ENCODE data around the gene LIN37.

Gene LIN37

DNA sequence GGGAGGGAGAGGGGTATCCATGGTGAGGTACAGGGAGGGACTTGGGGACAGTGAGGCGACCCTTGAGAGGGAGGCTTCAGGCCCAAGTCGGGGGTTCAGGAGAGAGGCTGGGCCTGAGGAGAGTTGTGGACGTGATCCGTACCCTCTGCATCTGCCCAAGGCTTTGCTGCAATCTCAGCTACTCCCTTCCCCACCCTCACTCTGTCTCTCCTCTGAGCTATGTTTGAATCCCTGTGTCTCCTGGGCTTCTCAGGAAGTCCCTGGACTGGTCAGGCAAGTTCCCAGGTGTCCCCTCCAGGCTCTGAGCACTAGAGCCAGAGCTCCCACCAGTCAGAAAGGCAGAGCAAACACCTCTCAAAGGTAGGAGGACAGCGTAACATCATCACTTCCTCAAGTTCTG is 1.8 kb downstream of the LIN37 start:
- no peak for DNase-seq (ENCODE audit: low read depth)
- H3K4me3 ChIP-seq (ENCODE audit: low read depth, low read length) = no peak overlapping the region
- no peak for TF ChIP-seq CTCF (IDR thresholded peaks at IDR 0.05; ENCODE audit: control insufficient read depth, extremely low read depth, insufficient read depth)

GRCh38 chr19:35751839-35752745 is 3.7 kb downstream of the LIN37 start:
- DNase-seq (ENCODE audit: low read depth) = no peak
- no peak overlapping the region for H3K4me3 ChIP-seq (ENCODE audit: low read depth, low read length)
- TF ChIP-seq CTCF (IDR thresholded peaks at IDR 0.05; ENCODE audit: control insufficient read depth, extremely low read depth, insufficient read depth) = no peak

DNA sequence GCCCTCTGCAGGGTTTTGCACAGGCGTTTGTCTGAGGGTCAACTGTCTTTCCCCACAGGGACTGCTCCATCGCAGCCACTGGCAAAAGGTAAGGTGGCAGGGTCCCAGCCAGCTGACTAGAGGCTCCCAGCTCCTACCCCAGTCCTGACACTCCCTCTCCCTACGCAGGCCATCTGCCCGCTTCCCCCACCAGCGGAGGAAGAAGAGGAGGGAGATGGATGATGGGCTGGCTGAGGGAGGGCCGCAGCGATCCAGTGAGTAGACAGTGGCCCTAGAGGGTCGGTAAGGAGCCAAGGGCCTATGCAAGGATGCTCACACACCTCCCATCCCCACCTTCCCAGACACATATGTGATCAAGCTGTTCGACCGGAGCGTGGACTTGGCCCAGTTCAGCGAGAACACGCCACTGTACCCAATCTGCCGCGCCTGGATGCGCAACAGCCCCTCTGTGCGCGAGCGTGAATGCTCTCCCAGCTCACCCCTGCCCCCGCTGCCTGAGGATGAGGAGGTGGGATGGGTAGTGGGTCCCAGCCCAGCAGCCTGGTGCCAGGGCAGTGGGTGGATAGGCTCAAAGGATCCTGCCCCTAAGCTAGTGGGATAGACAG is 4.5 kb downstream of the LIN37 start:
- no peak for DNase-seq (ENCODE audit: low read depth)
- H3K4me3 ChIP-seq (ENCODE audit: low read depth, low read length) = no peak overlapping the region
- no peak for TF ChIP-seq CTCF (IDR thresholded peaks at IDR 0.05; ENCODE audit: control insufficient read depth, extremely low read depth, insufficient read depth)

GRCh38 chr19:35753634-35754369 is 5.4 kb downstream of the LIN37 start:
- no peak overlapping the region for H3K4me3 ChIP-seq (ENCODE audit: low read depth, low read length)
- no peak for DNase-seq (ENCODE audit: low read depth)
- no peak for TF ChIP-seq CTCF (IDR thresholded peaks at IDR 0.05; ENCODE audit: control insufficient read depth, extremely low read depth, insufficient read depth)

DNA sequence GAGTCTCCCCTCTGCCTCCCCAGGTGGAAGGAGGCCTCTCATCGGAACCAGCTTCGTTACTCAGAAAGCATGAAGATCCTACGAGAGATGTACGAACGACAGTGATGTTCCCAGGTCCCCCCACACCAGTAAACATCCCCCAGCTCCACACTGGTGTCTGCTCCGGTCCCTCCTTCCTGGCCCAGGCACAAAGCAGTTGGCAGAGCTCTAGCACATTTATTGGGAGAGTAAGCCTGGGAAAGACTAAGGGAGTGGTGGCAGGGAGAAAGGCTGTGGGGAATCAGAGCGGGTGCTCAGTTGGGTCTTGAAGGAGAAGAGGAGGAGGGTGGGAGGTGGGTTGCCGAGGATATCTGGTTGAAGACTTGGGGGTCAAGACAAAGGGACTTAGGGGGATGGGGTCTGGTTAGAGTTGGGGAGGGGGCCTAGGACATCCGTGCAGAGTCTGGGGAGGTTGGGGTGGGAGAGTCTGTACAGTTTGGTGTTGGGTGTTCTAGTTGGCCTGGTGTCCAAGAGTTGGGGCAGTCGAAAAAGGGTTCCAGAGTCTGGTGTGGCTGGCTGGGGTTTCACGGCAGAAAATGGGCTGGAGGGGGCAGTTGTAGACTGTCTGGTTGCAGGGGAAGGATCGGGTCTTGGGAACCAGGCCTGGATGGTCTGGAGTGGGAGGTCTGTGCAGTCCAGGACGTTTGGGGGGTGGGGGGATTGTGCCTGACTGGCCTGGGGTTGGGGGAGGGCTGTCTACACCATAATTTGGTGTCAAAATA is 6.2 kb downstream of the LIN37 start:
- H3K4me3 ChIP-seq (ENCODE audit: low read depth, low read length) = no peak overlapping the region
- no peak for DNase-seq (ENCODE audit: low read depth)
- TF ChIP-seq CTCF (IDR thresholded peaks at IDR 0.05; ENCODE audit: control insufficient read depth, extremely low read depth, insufficient read depth) = no peak

DNA sequence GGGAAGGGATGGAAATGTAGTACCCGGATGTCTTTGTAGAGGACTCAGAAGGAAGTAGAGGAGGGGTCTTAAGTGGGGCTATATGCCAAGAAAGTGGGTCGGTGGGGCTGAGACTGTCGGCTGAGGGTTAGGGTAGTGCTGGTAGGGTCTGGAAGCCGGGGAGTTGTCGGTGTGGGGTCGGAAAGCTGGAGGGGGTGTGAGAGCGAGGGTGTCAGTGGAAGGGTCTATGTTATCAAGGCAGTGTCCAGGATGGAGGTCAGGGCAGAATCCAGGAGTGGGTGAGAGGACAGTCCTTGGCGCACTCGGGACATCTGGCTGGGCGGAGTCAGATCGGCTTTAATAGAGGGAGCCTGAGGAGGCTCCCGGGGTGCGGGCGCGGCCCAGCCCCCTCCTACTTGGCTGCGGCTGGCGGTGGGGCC is 6.8 kb downstream of the LIN37 start:
- TF ChIP-seq CTCF (IDR thresholded peaks at IDR 0.05; ENCODE audit: control insufficient read depth, extremely low read depth, insufficient read depth) = no peak
- DNase-seq (ENCODE audit: low read depth) = no peak
- no peak overlapping the region for H3K4me3 ChIP-seq (ENCODE audit: low read depth, low read length)

Data from LNCaP clone FGC (cell line).